ENCODE data around the gene KDM4E. TPM values are rescaled to one million over a fixed set of nuclear protein-coding genes. Genes with fewer than 3 reads are reported as not detected.

The KDM4E gene
- total RNA-seq, 2 donors from 2014 or later, result not detected

DNA sequence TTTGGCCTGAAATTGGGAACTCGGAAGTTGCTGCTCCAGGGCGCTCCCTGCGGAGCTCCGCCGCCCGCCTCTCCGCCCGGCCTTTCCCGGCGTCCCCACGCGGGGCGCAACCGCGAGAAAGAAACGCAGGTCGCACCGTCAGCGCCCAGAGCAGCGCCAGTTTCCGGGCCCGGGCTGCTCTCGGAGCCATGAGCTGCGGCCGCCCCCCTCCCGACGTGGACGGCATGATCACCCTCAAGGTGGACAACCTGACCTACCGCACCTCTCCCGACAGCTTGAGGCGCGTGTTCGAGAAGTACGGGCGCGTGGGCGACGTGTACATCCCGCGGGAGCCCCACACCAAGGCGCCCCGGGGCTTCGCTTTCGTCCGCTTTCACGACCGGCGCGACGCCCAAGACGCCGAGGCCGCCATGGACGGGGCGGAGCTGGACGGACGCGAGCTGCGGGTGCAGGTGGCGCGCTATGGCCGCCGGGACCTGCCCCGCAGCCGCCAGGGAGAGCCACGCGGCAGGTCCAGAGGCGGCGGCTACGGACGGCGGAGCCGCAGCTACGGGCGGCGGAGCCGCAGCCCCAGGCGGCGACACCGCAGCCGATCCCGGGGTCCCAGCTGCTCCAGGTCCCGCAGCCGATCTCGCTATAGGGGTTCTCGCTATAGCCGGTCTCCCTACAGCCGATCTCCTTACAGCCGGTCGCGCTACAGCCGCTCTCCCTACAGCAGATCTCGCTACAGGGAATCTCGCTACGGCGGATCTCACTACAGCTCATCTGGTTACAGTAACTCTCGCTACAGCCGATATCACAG, 42.2 kb downstream of the KDM4E start:
- Histone ChIP-seq H3K4me3 (peak overlapping the region; percentile 69 to 70), H3K36me3 (replicated peaks in 1 of 2; ENCODE audit: insufficient read depth in 1 of 2, low read depth in 2 of 2) (no peaks in the 10 kb centered on the region), H3K27ac (peak overlapping the region; percentile 95 to 99 (median 98)), H3K9me3 (no peaks in the 10 kb centered on the region), H3K4me1 (peaks cover 17% of the 10 kb centered on the region), H3K27me3 (no peaks in the 10 kb centered on the region)
- DNase-seq (peak; percentile 84 to 88 (median 86)), ATAC-seq (peak; percentile 83)
- intact Hi-C loops (cut with DNase I), result no loop called here
- peak; percentile 80 to 89 (median 87) for TF ChIP-seq POLR2A (IDR thresholded peaks at IDR 0.05)
- peak; percentile 27 to 82 (median 78) for TF ChIP-seq CTCF (IDR thresholded peaks at IDR 0.05)
- WGBS, 2 donors, result 0% methylated on average over 95 of the region's 98 CpGs; no CpG with 5 or more reads in 1 of the 2 donors

- 0 to 1% methylated on average over 15 to 16 of the region's 16 CpGs for WGBS, 2 donors
- peak overlapping the region; percentile 69 to 70 for H3K4me3 ChIP-seq
- H3K36me3 ChIP-seq (replicated peaks in 1 of 2; ENCODE audit: insufficient read depth in 1 of 2, low read depth in 2 of 2), result no peaks in the 10 kb centered on the region
- intact Hi-C loops (cut with DNase I), result no loop called here
- peak overlapping the region; percentile 95 to 99 (median 98) for H3K27ac ChIP-seq
- peaks cover 17% of the 10 kb centered on the region for H3K4me1 ChIP-seq
- TF ChIP-seq POLR2A (IDR thresholded peaks at IDR 0.05), result no peak
- TF ChIP-seq CTCF (IDR thresholded peaks at IDR 0.05), result no peak
- H3K27me3 ChIP-seq, result no peaks in the 10 kb centered on the region
- H3K9me3 ChIP-seq, result no peaks in the 10 kb centered on the region
- DNase-seq, result peak in 1 of 4 donors; percentile 61
- peak; percentile 1 for ATAC-seq
These were observed 42.8 kb downstream of the KDM4E start for GRCh38 chr11:95067841-95068219.

DNA sequence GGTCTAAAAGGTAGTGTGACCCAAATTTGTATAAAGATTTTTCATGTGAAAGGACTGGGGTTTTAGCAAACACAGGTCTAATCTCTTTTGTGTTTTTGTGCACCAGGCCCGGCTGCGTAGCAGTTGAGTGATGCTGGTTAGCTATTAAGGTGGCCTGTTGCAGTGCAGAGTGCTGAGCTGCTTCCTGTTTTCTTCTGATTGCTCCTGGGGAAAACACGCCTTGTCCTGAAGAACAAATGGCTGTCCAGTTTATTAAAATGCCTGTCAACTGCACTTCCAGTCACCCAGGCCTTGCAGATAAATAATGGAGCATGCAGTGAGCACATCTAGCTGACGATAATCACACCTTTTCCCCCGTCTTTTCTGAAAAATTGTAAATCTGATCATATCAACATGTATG, 43.5 kb downstream of the KDM4E start:
- peak overlapping the region; percentile 95 to 99 (median 98) for H3K27ac ChIP-seq
- no peaks in the 10 kb centered on the region for H3K36me3 ChIP-seq (replicated peaks in 1 of 2; ENCODE audit: insufficient read depth in 1 of 2, low read depth in 2 of 2)
- peaks cover 17% of the 10 kb centered on the region for H3K4me1 ChIP-seq
- no peaks in the 10 kb centered on the region for H3K27me3 ChIP-seq
- DNase-seq (peak; percentile 83 to 94 (median 87)), ATAC-seq (peak; percentile 81)
- H3K9me3 ChIP-seq, result no peaks in the 10 kb centered on the region
- intact Hi-C loops (cut with DNase I), result no loop called here
- TF ChIP-seq POLR2A (IDR thresholded peaks at IDR 0.05) (peak; percentile 52 to 90 (median 89)), CTCF (IDR thresholded peaks at IDR 0.05) (peak in 1 of 7 experiments; percentile 14)
- WGBS, 2 donors, result 0 to 1% methylated on average over 5 of the region's 5 CpGs
- peak overlapping the region in 1 of 2 donors; percentile 70 for H3K4me3 ChIP-seq

GRCh38 chr11:95070471-95070870, 45.4 kb downstream of the KDM4E start:
- no peak overlapping the region for H3K27ac ChIP-seq
- ATAC-seq (no peak), DNase-seq (no peak)
- TF ChIP-seq CTCF (IDR thresholded peaks at IDR 0.05) (no peak), POLR2A (IDR thresholded peaks at IDR 0.05) (no peak)
- no peaks in the 10 kb centered on the region for H3K36me3 ChIP-seq (replicated peaks in 1 of 2; ENCODE audit: insufficient read depth in 1 of 2, low read depth in 2 of 2)
- intact Hi-C loops (cut with DNase I), result no loop called here
- peaks cover 32% of the 10 kb centered on the region for H3K4me1 ChIP-seq
- H3K4me3 ChIP-seq, result no peak overlapping the region
- H3K9me3 ChIP-seq, result no peaks in the 10 kb centered on the region
- 76 to 92% methylated on average over 1 of the region's 1 CpG for WGBS, 2 donors
- no peaks in the 10 kb centered on the region for H3K27me3 ChIP-seq

- no peak for ATAC-seq
- Histone ChIP-seq H3K27me3 (no peaks in the 10 kb centered on the region), H3K4me3 (no peak overlapping the region), H3K36me3 (replicated peaks in 1 of 2; ENCODE audit: insufficient read depth in 1 of 2, low read depth in 2 of 2) (no peaks in the 10 kb centered on the region), H3K4me1 (peaks cover 48% of the 10 kb centered on the region), H3K9me3 (no peaks in the 10 kb centered on the region), H3K27ac (no peak overlapping the region)
- no peak for TF ChIP-seq POLR2A (IDR thresholded peaks at IDR 0.05)
- no peak for TF ChIP-seq CTCF (IDR thresholded peaks at IDR 0.05)
- intact Hi-C loops (cut with DNase I), result no loop called here
- DNase-seq, result no peak
These were observed 47.9 kb downstream of the KDM4E start for GRCh38 chr11:95072948-95073347.

Measured in body of pancreas (tissue), 4 donors.